ENCODE measurements around the gene INCA1. TPM values are rescaled to one million over a fixed set of nuclear protein-coding genes. Genes with fewer than 3 reads are reported as not detected.

The INCA1 gene
- total and polyA plus RNA-seq, 2 of the 13 experiments (the other 11 are each of a cell fraction or from before 2014, with no cell fraction given): 0.93 to 2.6 TPM

DNA sequence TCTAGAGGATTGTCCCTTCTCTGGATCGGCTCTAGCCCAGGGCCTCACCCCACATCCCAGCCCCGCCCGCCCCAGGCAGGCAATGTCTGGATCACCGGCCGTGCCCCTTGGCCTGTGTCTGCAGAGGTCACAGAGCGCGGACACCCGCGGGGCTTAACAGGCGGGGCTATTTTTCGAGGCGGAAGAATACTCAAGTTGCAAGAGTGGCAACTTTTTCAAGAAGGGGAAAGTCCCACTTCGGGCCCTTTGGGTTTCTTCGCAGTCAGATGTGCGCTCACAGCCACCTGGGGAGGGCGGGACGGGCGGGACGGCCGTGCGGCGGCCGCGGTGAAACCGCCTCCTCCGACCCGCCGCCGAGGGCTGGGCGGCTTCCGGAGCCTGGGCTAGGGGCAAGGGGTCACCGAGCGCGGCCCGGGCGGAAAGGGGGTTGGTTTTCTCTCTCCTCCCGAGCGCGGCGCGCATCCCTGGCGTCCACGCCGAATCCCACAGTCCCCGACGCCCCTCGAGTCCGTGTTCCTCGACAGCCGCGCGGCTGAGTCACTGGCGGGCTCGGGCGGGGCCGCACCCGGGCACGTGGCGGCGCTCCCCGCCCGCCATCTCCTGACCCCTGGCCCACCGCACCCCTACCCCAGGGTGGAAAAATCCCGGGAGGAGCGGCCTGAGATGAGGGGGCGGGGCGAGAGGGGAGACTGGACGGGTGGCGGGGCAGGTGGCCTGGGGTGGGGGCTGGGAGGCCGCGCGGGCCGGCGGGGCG is 47.8 kb downstream of the INCA1 start (continued):
- TF ChIP-seq, protein P1, sequence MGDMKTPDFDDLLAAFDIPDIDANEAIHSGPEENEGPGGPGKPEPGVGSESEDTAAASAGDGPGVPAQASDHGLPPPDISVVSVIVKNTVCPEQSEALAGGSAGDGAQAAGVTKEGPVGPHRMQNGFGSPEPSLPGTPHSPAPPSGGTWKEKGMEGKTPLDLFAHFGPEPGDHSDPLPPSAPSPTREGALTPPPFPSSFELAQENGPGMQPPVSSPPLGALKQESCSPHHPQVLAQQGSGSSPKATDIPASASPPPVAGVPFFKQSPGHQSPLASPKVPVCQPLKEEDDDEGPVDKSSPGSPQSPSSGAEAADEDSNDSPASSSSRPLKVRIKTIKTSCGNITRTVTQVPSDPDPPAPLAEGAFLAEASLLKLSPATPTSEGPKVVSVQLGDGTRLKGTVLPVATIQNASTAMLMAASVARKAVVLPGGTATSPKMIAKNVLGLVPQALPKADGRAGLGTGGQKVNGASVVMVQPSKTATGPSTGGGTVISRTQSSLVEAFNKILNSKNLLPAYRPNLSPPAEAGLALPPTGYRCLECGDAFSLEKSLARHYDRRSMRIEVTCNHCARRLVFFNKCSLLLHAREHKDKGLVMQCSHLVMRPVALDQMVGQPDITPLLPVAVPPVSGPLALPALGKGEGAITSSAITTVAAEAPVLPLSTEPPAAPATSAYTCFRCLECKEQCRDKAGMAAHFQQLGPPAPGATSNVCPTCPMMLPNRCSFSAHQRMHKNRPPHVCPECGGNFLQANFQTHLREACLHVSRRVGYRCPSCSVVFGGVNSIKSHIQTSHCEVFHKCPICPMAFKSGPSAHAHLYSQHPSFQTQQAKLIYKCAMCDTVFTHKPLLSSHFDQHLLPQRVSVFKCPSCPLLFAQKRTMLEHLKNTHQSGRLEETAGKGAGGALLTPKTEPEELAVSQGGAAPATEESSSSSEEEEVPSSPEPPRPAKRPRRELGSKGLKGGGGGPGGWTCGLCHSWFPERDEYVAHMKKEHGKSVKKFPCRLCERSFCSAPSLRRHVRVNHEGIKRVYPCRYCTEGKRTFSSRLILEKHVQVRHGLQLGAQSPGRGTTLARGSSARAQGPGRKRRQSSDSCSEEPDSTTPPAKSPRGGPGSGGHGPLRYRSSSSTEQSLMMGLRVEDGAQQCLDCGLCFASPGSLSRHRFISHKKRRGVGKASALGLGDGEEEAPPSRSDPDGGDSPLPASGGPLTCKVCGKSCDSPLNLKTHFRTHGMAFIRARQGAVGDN (CRISPR knock-in tag; IDR thresholded peaks at IDR 0.05): peak; percentile 88
- TF ChIP-seq, protein P2, sequence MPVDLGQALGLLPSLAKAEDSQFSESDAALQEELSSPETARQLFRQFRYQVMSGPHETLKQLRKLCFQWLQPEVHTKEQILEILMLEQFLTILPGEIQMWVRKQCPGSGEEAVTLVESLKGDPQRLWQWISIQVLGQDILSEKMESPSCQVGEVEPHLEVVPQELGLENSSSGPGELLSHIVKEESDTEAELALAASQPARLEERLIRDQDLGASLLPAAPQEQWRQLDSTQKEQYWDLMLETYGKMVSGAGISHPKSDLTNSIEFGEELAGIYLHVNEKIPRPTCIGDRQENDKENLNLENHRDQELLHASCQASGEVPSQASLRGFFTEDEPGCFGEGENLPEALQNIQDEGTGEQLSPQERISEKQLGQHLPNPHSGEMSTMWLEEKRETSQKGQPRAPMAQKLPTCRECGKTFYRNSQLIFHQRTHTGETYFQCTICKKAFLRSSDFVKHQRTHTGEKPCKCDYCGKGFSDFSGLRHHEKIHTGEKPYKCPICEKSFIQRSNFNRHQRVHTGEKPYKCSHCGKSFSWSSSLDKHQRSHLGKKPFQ (CRISPR knock-in tag; IDR thresholded peaks at IDR 0.05; ENCODE audit: insufficient replicate concordance): no peak
- TF ChIP-seq MEIS2 (CRISPR knock-in tag; IDR thresholded peaks at IDR 0.05): no peak; the same call in none of the 2 replicates
- no peak for TF ChIP-seq HNF1B (CRISPR knock-in tag; IDR thresholded peaks at IDR 0.05)
- no peak for TF ChIP-seq ZNF839 (CRISPR knock-in tag; IDR thresholded peaks at IDR 0.05; ENCODE audit: borderline replicate concordance)
- no peak for TF ChIP-seq ZFP36L2 (CRISPR knock-in tag; IDR thresholded peaks at IDR 0.05)
- TF ChIP-seq ARNT (IDR thresholded peaks at IDR 0.05): no peak
- no peak for TF ChIP-seq SMYD3 (CRISPR knock-in tag; IDR thresholded peaks at IDR 0.05)
- no peak for TF ChIP-seq CCAR2 (optimal IDR thresholded peaks at IDR 0.05; ENCODE audit: low read depth, low read length)
- no peak for TF ChIP-seq SRF (IDR thresholded peaks at IDR 0.05; ENCODE audit: low read depth, low read length)
- TF ChIP-seq, protein P3, sequence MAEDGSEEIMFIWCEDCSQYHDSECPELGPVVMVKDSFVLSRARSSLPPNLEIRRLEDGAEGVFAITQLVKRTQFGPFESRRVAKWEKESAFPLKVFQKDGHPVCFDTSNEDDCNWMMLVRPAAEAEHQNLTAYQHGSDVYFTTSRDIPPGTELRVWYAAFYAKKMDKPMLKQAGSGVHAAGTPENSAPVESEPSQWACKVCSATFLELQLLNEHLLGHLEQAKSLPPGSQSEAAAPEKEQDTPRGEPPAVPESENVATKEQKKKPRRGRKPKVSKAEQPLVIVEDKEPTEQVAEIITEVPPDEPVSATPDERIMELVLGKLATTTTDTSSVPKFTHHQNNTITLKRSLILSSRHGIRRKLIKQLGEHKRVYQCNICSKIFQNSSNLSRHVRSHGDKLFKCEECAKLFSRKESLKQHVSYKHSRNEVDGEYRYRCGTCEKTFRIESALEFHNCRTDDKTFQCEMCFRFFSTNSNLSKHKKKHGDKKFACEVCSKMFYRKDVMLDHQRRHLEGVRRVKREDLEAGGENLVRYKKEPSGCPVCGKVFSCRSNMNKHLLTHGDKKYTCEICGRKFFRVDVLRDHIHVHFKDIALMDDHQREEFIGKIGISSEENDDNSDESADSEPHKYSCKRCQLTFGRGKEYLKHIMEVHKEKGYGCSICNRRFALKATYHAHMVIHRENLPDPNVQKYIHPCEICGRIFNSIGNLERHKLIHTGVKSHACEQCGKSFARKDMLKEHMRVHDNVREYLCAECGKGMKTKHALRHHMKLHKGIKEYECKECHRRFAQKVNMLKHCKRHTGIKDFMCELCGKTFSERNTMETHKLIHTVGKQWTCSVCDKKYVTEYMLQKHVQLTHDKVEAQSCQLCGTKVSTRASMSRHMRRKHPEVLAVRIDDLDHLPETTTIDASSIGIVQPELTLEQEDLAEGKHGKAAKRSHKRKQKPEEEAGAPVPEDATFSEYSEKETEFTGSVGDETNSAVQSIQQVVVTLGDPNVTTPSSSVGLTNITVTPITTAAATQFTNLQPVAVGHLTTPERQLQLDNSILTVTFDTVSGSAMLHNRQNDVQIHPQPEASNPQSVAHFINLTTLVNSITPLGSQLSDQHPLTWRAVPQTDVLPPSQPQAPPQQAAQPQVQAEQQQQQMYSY (CRISPR knock-in tag; IDR thresholded peaks at IDR 0.05): peak; percentile 35; the same call in 1 of the 2 replicates
- TF ChIP-seq SIN3B (IDR thresholded peaks at IDR 0.05; ENCODE audit: low read length): no peak
- TF ChIP-seq ATRX (CRISPR knock-in tag; IDR thresholded peaks at IDR 0.05; ENCODE audit: borderline replicate concordance): no peak
- TF ChIP-seq CBX1 (IDR thresholded peaks at IDR 0.05; ENCODE audit: low read depth): no peak
- TF ChIP-seq ZNF737 (CRISPR knock-in tag; IDR thresholded peaks at IDR 0.05; ENCODE audit: borderline replicate concordance): no peak
- no peak for TF ChIP-seq RBAK (CRISPR knock-in tag; IDR thresholded peaks at IDR 0.05)
- TF ChIP-seq HOXD1 (CRISPR knock-in tag; IDR thresholded peaks at IDR 0.05): peak; percentile 75
- peak; percentile 22; the same call in 1 of the 2 replicates for TF ChIP-seq SOX5 (CRISPR knock-in tag; IDR thresholded peaks at IDR 0.05; ENCODE audit: borderline replicate concordance)
- no peak for TF ChIP-seq SRSF9 (IDR thresholded peaks at IDR 0.05; ENCODE audit: borderline replicate concordance, insufficient read depth, low read depth, low read length, poor library complexity, severe bottlenecking)

All from HepG2 (cell line).